B cell (primary cell): ENCODE measurements around the gene CPLX3.

Source experiments
- CTCF ChIP-seq: fragments of 200-600 bp; IDR thresholded peaks from one replicate; pipeline ENCODE4 v1.8.0; 2022; ENCODE audit warnings: antibody characterized with exemption, mild to moderate bottlenecking
- EZH2 ChIP-seq: IDR thresholded peaks from 2 replicates; pipeline ENCODE4 v1.6.1; 2012; ENCODE audit warnings: borderline replicate concordance, low read depth, mild to moderate bottlenecking, moderate library complexity, low read length; ENCODE audit not compliant: insufficient read depth, poor library complexity, severe bottlenecking

- TF ChIP-seq CTCF (no peak), EZH2 (no peak)
Measured at GRCh38 chr15:74778599-74778970, 47.8 kb upstream of the CPLX3 start.
